Stimulated activated CD8-positive, alpha-beta memory T cell treated with anti-CD3 and anti-CD28 coated beads, Interleukin-15, amount 100 ng/mL, for 1 hour (primary cell): Measurements from ENCODE around the gene TAC4.
"Not testable (repeated sequence)": the region's sequence is repeated elsewhere in the genome, so short reads cannot be mapped to it uniquely, and the experiment has no call there.

Experiments
- DNase-seq: peaks from one replicate; pipeline ENCODE4 v3.0.0-alpha.2; 2020; ENCODE audit warnings: low read depth

Gene TAC4

GRCh38 chr17:49842846-49843245 lies 5.0 kb downstream of the TAC4 start:
- DNase-seq, result no peak

DNA sequence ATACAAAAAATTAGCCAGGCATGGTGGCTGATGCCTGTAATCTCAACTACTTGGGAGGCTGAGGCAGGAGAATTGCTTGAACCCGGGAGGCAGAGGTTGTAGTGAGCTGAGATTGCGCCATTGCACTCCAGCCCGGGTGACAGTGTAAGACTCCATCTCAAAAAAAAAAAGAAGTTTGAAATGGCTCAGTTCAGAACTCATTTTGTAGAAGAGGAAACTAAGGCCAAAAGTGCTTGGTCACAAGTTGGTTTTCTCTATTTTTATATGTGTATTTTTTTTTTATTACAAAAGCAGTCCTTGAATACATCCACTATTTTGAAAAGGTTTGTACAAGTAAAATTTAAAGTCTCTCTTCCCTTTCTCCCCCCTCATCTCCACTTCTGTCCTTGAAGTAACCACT lies 5.5 kb downstream of the TAC4 start:
- DNase-seq, result no peak

- no peak for DNase-seq
Observed at GRCh38 chr17:49841548-49841947, 6.3 kb downstream of the TAC4 start.

DNA sequence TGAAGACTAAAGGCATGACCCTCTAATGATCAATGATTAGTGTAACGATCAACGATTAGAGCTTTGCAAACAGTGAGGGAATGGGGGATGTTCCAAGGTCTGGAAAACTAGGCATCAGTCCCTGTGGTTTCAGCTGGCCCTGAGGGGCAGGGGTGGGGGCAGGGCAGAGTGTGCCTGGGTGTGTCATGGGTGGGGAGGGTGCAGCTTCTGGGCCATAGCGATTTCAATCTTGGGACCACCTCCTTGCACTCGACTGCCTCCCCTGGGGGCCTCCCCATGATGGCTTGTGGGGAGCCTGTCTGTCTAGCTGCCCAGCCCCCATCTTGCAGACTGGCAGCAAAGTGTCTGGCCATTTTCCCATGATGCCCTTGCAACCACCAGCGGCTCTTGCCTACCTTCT lies 8.4 kb downstream of the TAC4 start:
- no peak for DNase-seq

- DNase-seq, result no peak
Observed at GRCh38 chr17:49836111-49837030, 11.5 kb downstream of the TAC4 start.

DNA sequence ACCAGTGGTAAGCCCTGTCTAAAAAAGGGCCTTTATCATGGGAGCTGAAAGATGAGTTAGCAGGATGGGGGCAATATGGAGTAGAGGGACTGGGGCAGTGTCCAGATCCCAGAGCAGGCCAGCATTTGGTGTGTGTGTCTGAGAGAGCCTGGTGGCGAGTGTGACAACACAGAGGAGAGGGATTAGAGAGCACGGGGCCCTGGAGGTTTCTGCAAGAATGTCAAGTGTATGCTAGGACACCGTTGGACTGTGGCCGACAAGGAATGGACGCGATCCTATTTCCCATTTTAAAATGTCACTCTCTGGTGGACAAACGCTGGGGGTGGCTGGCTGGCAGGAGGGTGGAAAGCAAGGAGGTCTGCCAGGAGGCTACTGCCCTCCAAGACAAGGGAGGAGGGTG lies 12.4 kb downstream of the TAC4 start:
- DNase-seq, result no peak

DNA sequence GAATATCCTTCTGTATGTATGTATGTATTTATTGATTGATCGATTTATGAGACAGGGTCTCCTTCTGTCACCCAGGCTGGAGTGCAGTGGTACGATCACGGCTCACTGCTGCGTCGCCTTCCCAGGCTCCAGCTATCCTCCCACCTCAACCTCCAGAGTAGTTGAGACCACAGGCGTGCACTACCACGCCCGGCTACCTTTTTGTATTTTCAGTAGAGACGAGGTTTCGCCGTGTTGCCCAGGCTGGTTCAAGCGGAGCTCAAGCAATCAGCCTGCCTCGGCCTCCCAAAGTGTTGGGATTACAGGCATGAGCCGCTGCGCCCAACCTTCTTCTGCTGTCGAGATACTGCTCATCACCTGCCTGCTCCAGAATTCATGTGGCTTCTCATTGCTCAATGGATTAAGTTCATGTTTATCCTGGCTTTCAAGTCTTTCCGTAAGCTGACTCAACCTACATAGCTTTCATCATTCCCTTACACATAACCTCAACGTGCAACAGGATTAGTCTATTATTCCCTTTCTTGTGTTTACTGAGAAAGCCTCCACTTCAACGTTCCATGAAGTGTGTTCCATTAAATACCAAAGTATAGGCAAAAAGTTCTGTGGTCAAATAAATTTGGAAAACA lies 13.6 kb downstream of the TAC4 start:
- no peak for DNase-seq

DNA sequence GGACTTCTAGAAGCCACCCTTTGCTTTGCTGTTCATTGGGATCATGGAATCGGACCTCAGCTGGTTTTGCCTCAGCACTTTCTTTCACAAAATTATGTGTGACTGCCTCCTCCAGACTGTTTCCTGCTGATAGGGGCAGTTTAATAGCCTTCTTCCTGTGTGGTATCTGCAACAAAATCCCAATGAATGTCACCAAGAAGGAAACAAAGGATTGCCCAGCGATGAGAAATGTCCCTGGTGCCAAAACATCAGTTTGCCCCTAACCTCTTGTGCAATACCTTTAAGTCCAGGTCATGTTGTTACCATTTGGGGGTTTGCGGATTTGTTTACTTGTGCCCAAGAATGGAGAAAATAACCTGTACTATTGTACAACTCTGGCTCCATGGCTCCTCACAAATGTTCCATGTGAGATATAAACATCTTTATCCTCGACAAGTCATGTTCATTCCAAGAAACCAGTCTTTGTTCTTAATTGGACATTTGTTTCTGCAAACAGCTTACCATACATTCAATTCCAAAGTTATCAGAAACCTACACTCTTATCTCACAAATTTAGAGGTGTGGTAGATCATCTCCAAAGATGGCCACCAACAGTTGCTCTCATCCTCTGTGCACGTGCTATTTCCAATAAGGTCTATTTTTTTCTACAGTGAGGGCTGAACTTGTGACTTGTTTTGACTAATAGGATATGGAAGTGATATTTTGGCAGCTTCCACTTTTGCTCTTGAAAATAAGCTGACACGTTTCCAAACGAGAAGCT lies 14.8 kb downstream of the TAC4 start:
- DNase-seq, result no peak

DNA sequence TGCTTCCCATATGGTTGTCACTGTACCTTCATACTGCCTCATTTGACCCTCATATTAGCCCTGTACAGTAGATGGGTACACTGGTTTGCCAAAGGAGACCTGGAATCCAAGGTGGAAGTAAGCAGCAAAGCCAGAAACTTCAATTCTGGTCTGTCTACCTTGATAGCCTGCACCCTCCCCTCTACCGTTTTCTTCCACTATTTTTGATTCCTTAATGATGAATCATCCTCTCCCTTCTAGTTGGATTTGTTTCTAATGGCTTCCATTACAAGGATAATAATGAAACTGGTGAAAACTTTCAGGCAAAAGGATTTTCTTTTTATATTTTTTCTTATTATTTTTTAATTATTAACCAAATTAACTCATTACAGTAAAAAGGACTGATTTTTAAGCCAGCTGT lies 17.3 kb downstream of the TAC4 start:
- DNase-seq, result no peak

GRCh38 chr17:49829026-49829425 lies 18.8 kb downstream of the TAC4 start:
- DNase-seq, result no peak

GRCh38 chr17:49828325-49828724 lies 19.5 kb downstream of the TAC4 start:
- DNase-seq, result not testable (repeated sequence)

GRCh38 chr17:49825645-49826044 lies 22.2 kb downstream of the TAC4 start:
- DNase-seq, result no peak

DNA sequence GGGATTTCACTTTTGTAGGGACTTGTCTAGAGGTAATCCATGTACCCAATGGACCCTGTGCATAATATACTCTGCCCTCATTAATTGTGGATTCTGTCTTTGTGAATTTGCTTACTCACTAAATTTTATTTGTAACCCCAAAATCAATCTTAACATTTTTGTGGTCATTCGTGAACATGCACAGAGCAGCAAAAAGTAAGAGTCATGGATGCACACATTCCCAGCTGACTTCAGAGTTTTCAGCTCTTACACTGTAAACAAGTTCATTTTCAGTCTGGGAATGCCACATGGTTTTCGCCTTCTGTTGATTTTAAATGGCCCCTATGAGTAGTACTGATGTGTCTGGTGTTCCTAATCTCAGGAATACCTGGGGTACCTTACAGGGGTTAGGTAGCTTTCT lies 24.3 kb downstream of the TAC4 start:
- no peak for DNase-seq

- DNase-seq, result no peak
Observed at GRCh38 chr17:49822829-49823228, 25.0 kb downstream of the TAC4 start.

DNA sequence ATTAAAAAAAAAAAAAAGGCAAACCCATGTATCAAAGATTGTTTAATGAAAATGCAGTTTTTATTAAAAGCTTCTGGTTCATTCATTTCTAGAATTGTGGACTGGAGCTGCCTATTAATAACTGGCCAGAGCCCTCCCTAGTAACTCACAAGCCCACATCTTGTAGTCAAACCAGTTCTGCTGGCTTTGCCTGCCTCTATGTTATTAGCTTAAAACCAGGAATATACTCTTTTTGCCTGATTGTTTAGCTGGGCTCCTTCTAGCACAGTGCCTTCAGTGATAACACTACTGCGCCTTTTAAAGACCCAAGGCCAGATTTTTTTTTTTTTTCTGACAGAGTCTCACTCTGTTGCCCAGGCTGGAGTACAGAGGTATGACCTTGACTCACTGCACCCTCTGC lies 26.0 kb downstream of the TAC4 start:
- DNase-seq, result no peak

DNA sequence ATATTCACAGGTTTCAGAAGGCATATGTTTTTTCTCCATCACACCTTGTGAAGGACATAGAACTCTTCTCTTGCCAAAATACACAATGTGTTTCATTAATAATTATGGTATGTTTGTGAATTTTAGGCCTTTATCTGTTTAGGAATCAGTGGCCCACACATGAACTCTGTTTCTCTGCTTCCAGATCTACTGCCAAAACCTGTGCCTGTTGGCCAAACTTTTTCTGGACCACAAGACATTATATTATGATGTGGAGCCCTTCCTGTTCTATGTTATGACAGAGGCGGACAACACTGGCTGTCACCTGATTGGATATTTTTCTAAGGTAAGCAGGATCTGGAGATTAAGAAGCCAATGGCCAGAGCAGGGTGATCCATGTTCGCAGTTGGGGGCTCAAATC lies 26.4 kb downstream of the TAC4 start:
- DNase-seq, result no peak

DNA sequence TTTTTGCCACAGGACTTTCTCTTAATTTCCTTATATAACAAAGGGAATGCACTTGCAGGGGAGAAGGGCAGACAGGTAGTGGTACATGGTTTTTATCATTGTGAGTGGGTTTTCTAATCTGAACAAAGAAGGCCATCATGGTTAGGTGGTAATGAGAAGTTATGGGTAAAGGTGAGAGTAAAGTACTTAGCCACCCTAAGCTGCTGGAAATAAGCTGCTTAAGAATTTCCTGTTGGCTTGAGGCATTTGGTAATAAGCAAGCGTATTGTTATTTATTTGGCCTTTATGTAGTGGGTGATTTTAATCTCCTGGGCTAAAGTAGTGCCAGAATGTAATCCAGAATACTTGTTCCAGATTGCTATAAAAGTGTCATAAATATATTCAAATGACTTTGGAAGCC lies 27.1 kb downstream of the TAC4 start:
- no peak for DNase-seq

- DNase-seq, result no peak
Observed at GRCh38 chr17:49819651-49820050, 28.2 kb downstream of the TAC4 start.

DNA sequence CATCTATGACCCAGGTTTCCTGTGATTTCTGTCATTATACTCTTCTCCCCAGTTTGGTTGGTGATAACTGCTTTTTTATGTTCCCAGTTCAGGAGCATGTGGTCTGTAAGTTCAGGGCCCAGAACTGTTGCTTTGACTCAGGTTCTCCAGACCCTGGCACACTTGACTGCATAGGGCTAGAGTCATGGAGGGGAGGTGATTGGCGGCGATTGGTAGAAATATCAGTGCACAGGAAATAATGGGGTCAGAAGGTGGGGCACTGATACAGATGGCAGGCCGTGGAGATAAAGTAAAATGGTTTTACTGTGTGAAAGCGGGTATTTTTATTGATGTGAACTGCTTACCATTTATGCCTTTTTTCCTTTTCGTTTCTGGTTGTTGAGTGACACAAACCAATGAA lies 28.7 kb downstream of the TAC4 start:
- no peak for DNase-seq

DNA sequence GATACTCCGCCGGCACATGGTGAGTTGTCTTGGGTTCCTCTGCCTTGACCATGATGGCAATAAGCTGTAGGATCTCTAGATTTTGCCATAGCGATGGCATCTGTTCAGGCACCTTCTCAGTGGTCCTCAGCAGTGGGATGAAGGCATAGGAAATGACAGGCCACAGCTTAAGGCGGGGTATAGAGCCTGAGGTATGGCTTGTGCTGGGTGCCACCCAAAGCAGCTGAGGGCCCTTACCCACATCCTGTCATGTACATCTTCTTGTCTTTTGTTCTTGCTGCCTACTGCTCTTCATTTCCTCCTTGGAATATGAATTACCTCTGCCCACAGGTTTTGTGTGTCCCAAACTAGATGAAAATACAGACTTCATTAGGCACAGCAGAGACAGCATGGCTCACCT lies 29.9 kb downstream of the TAC4 start:
- DNase-seq, result peak; percentile 23

DNA sequence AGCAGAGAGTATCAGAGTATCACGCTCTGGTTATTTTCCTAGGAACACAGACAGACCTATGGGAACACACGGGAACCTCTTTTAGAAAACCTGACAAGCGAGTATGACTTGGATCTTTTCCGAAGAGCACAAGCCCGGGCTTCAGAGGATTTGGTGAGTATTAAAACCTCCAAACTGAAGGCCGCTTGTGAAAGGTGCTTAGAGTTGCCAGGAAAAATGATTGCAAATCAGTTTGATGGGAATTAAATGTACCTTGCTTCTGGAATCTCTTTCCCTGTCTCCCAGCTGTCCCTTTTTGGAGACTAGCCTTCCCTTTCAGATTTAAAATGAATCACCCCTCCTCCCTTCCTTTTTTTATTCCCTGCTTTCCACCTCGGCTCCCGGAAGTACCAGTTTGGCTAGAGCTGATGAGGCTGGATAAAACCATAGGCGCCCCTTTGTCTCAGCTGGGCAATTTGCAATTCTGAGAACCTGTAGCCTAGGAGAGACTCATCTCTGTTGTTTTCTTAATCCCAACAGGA lies 32.0 kb downstream of the TAC4 start:
- DNase-seq, result no peak

DNA sequence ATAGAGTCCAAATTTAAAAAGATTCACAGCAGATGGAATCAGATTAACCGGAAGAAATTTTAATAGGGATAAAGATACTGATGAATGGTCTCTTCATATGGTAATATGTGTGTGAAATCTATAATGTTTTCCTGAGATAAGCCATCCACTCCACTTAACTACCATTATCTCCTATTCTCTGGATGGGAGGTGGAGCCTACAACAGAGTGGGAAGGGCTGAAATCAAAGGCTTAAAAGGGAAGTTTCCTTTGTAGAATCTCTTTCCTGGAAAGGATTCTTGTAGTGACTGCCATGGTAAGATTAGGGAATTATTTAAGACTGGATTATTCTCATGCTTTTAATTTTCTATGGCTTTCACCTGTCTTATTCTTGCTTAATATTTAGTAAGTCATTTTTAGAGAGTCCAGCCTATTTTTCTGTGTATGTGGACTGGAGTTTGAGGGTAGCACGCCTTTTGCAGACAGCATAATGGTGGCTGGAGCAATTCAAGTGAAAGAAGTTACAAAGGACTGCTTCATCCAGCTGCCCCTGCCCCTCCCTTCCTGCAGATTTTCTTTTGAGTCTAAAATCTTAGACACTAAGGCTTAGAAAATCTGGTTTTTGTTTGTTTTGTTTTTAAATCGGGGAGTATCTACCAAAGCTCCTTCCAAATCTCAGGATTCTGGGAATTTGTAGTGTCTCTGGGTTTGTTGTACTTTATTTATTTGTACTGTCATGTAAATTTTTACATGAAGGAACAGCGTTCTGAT lies 32.9 kb downstream of the TAC4 start:
- no peak for DNase-seq
